NCI-H1417 treated with DMSO at 0.1 percent for 48 hours (cell line): ENCODE results near the gene EXOC4.

Experiments
- DNase-seq: peaks from one replicate; lab custom pipeline; 2025; lab: John Stamatoyannopoulos, UW

The EXOC4 gene

GRCh38 chr7:134040988-134041387 lies 788.1 kb downstream of the EXOC4 start:
- DNase-seq: no peak

GRCh38 chr7:134041477-134041876 lies 788.6 kb downstream of the EXOC4 start:
- no peak for DNase-seq

- DNase-seq: no peak
Measured at GRCh38 chr7:134042307-134042706, 789.4 kb downstream of the EXOC4 start.

- DNase-seq: no peak
Measured at GRCh38 chr7:134044682-134045081, 791.8 kb downstream of the EXOC4 start.

- no peak for DNase-seq
Measured at GRCh38 chr7:134045716-134046115, 792.8 kb downstream of the EXOC4 start.

GRCh38 chr7:134046594-134047128 lies 793.8 kb downstream of the EXOC4 start:
- DNase-seq: no peak

GRCh38 chr7:134047675-134048074 lies 794.8 kb downstream of the EXOC4 start:
- DNase-seq: no peak

- DNase-seq: no peak
Measured at GRCh38 chr7:134048166-134048565, 795.3 kb downstream of the EXOC4 start.

GRCh38 chr7:134051020-134051419 lies 798.1 kb downstream of the EXOC4 start:
- DNase-seq: no peak

GRCh38 chr7:134056816-134057215 lies 803.9 kb downstream of the EXOC4 start:
- no peak for DNase-seq

- DNase-seq: no peak
Measured at GRCh38 chr7:134058521-134058920, 805.6 kb downstream of the EXOC4 start.

GRCh38 chr7:134058980-134059379 lies 806.1 kb downstream of the EXOC4 start:
- no peak for DNase-seq

GRCh38 chr7:134059921-134060320 lies 807.0 kb downstream of the EXOC4 start:
- no peak for DNase-seq

- no peak for DNase-seq
Measured at GRCh38 chr7:134060874-134061273, 808.0 kb downstream of the EXOC4 start.

GRCh38 chr7:134062460-134062859 lies 809.6 kb downstream of the EXOC4 start:
- DNase-seq: no peak

GRCh38 chr7:134065415-134065814 lies 812.5 kb downstream of the EXOC4 start:
- no peak for DNase-seq

- no peak for DNase-seq
Measured at GRCh38 chr7:134067164-134067563, 814.3 kb downstream of the EXOC4 start.

- no peak for DNase-seq
Measured at GRCh38 chr7:134068670-134069069, 815.8 kb downstream of the EXOC4 start.

- DNase-seq: no peak
Measured at GRCh38 chr7:134069187-134069586, 816.3 kb downstream of the EXOC4 start.

GRCh38 chr7:134070673-134071072 lies 817.8 kb downstream of the EXOC4 start:
- DNase-seq: no peak

GRCh38 chr7:134071355-134072331 lies 818.8 kb downstream of the EXOC4 start:
- no peak for DNase-seq

GRCh38 chr7:134073276-134073675 lies 820.4 kb downstream of the EXOC4 start:
- DNase-seq: no peak

- DNase-seq: no peak
Measured at GRCh38 chr7:134075799-134076198, 822.9 kb downstream of the EXOC4 start.
